ENCODE measurements around the gene TMEM127.
"Not testable (repeated sequence)": the region's sequence is repeated elsewhere in the genome, so short reads cannot be mapped to it uniquely, and the experiment has no call there.

TMEM127 gene

DNA sequence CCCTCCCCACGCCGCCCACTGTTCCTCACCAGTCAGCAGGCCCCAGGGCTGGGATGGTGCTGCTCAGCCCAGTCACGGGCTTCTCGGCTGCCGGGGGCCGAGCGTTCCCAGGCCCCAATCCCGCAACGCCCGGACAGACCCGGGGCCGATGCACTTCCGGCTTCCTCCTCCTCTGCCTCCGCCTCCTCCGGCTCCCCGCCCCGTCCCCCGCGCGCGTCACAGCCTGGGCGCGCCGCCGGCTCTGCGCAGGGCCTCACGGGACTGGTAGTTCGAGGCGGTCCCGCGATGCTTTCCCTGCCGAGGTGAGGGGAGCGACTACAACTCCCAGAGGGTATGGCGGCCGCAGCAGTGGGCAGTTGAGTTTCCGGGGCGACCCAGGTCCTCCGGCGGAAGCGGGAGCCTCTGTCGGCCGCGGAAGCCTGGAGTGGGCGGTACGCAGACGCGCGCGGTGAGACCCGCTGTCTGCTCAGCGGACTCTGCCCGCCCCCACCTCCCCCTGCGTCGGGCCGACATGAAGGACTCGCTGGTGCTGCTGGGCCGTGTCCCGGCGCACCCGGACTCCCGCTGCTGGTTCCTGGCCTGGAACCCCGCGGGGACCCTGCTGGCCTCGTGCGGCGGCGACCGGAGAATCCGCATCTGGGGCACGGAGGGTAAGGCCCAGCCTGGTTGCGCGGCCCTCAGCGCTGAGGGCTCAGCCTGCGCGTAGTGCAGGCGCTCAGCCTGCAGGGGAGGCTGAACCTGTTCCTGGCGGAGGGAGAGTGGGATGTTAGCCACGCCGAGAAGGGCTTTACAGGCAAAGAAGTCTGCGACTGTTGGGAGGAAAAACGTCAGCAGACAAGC lies at the start of gene TMEM127, which contains the start of gene CIAO1:
TSS of gene TMEM127 (minus strand) at position 158 of the 840 bp plus-strand sequence. CDS start 616 bp downstream, outside the sequence.
TSS of gene CIAO1 (plus strand) at position 386 of the 840 bp plus-strand sequence. CDS start at position 512, 126 bp downstream.
- DNase-seq, result peak; percentile 97

DNA sequence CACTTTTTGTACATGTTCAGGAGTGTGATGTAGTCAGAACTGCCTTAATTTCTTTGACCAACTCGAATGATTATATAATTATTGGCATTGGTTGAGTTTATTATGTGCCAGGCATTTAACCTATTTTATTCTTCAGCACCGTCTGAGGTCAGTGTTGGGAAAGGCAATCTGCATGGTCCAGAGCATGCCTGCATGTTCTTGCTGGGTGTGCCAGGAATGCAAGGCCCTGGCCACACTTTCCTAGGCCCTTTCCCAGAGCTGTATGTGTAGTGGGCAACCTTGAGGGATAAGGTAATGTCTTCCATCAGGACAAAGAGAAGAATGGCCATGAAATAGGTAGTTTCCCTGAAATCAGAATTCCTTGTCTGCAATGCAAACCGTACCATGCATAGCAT lies 49.2 kb upstream of the TMEM127 start:
- DNase-seq, result no peak

- no peak for DNase-seq
Measured at GRCh38 chr2:96308248-96308647, 42.5 kb upstream of the TMEM127 start.

GRCh38 chr2:96306370-96306769 lies 40.6 kb upstream of the TMEM127 start:
- DNase-seq, result no peak

DNA sequence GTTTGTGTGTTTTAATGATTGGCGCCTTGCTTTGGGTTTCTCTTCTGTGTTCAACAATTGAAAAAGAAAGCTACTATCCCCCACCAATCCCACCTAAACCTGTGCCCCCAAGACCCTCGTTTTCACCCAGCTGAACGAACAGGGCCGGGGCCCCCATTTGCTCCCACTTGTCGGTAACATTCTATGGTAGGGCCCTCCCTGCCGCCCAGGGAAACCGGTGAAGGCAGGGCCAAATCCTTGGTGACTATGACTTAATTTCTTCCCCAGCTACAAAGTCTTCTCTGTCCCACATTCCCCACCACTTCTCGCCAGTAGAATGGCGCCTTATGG lies 40.1 kb upstream of the TMEM127 start:
- no peak for DNase-seq

- peak; percentile 84 for DNase-seq
Measured at GRCh38 chr2:96305091-96305978, 39.5 kb upstream of the TMEM127 start, which contains the start of gene SNRNP200. TSS of gene SNRNP200 (minus strand) at chr2:96305546. CDS start at chr2:96305437, 109 bp downstream.

DNA sequence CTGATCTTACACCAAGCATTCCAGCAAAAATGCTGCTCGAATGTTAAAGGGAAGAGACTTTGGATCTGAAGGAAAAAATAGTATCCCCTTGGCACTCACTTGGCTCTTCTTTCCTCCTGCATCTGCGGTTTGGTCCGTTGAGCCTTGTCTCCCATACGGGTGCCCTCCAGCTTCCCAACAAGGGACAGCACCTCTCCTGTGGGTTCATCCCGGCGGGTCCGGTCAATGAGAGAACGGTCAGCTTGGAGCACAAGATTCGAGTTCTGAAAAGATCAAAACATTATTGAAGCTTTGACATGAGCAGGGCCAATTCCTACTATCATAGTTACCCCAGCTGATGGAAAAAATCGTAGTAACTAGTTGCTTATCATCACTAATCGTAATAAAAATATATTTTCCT lies 38.8 kb upstream of the TMEM127 start:
- no peak for DNase-seq

- DNase-seq, result no peak
Measured at GRCh38 chr2:96301865-96302264, 36.1 kb upstream of the TMEM127 start.

DNA sequence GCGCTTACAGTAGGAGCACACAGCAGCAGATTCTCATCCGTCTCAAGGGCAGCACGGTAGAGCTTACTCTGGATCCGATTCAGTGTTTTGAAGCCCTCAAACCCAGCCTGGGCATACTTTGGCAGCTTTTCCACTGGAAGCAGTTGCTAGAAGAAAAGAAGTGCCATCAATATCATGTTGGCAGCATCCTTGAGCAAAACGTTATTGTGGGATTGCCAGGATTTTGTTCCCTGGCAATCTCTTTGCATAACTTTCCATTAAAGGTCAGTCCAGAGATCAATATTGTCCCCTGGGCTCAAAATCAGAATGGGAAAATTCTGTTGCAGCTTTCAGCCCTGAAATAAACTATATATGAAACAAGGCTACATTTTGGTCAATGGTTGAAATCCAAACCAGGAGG lies 31.1 kb upstream of the TMEM127 start:
- no peak for DNase-seq

- DNase-seq, result not testable (repeated sequence)
Measured at GRCh38 chr2:96294271-96294670, 28.5 kb upstream of the TMEM127 start.

- DNase-seq, result no peak
Measured at GRCh38 chr2:96291751-96292150, 26.0 kb upstream of the TMEM127 start.

DNA sequence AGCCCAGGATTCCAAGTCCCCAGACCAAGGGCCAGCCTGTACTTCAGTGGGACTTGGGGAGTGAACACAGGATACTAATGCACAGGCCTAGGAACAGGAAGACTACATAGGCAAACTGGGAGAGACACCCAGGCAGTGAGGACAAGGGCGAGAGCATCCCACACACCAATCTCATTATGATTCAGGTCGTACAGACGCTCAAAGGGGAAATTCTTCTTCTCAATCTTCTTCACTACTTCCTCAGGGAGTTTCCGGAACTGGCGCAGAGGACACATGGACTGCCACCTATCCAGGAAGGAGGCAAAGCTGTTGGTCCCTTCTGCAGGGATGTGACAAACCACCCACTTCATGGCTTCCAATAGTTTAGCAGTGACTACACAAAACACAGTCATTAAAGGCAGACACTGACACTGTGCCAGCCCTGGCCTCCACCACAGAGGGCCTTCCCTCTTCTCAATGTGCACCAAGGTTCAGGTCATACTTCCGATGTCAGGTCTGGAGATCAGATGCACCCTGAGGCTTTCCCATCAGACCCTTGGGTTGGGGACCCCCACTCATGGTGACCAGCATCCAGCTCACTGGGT lies 21.6 kb upstream of the TMEM127 start:
- no peak for DNase-seq

- DNase-seq, result no peak
Measured at GRCh38 chr2:96276787-96277499, 11.1 kb upstream of the TMEM127 start.

- DNase-seq, result no peak
Measured at GRCh38 chr2:96274355-96275056, 8.7 kb upstream of the TMEM127 start.

GRCh38 chr2:96273763-96274162 lies 8.0 kb upstream of the TMEM127 start:
- DNase-seq, result no peak

DNA sequence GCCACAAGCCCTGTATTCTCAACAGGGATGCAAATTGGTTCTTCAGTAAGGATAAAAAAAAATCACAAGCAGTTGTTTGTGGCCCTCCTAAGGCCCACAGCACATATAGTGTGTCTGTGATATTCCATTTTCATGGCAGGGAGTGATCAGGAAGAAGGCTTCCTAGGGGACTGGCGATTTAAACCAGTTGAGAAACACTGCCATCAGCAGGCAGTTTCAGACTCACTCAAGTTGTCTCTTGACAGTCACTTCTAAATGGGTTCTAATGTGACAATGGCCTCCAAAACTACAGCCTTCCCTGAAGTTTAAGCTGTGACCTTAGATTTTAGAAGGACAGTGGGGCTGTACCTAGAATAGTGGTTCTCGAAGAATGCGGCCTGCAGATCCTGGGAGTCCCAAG lies 6.2 kb upstream of the TMEM127 start:
- no peak for DNase-seq

- peak; percentile 25 for DNase-seq
Measured at GRCh38 chr2:96267159-96267971, 1.6 kb upstream of the TMEM127 start.

DNA sequence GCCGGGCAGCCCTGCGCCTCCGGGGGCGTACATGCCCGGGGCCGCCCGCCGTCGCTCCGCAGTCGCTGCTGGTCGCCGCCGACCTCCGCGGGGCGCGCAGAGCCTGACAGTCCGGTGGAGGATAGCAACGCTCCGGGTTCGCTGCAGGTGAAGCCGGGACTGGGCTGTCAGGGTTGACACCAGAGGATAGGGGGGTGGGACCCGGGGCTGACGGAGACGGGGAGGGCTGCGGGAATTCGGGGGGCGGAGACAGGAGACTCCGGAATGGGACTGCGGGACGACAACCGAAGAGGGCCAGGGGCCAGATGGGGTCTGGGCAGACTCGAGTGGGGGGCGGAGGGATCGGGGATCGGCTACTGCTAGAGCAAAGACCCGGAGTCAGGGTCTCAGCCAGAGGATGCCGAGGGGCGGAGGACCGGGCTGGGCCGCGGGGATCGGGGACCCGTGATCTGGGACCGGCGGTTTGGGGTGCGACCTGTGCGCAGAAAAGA lies 403 bp downstream of the TMEM127 start:
- DNase-seq, result peak; percentile 5

GRCh38 chr2:96264656-96265348 lies 995 bp downstream of the TMEM127 start:
- DNase-seq, result peak; percentile 30

DNA sequence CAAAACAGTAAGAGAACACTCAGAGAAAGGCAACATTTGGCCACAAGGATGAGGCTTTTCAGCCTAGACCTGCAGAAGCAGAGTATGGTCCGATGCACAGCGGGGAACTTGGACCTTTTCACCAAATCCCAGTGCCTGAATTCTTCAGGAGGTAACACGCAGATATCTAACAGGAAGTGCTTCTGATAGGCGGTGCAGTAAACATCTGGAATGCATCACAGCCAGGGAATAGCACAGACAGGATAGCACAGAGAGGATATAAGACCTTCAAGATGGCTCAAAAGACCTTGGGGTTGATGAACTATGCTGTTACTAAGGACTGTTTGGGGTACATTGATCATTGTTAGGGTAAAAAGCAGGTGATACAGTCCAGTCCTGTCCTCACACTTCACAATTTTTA lies 1.7 kb downstream of the TMEM127 start:
- no peak for DNase-seq

Measured in fibroblast of skin of right quadriceps (primary cell).